Pancreas (tissue), 10 donors: ENCODE data around the gene DAP3. TPM values are rescaled to one million over a fixed set of nuclear protein-coding genes. Genes with fewer than 3 reads are reported as not detected.
"Not testable (repeated sequence)": the region's sequence is repeated elsewhere in the genome, so short reads cannot be mapped to it uniquely, and the experiment has no call there.

Experiments
- ATAC-seq, 4 donors: fragments of 200-7000 bp; cut with Tn5 transposase; one replicate each; pipeline versions ENCODE4 v1.8.0 to v1.9.1; 2020; ENCODE audit warnings: mild to moderate bottlenecking in 4 of 4, moderate library complexity in 4 of 4
- DNase-seq, 6 donors: peaks; one replicate each; pipeline ENCODE4 v3.0.0-alpha.2; 2020
- FAIRE-seq: peaks from 2 replicates; lab custom pipeline; 2012; peaks lifted over from hg19 to GRCh38; lab: Jason Lieb, UNC
- H3K27ac ChIP-seq, 4 donors: fragments of 200-600 bp; sonication (generic); 1 replicate in 3 of 4; 2 replicates in 1 of 4; pipeline versions ENCODE4 v1.5.0 to v1.8.0; 2020
- H3K27me3 ChIP-seq, 4 donors: fragments of 200-600 bp; one replicate each; pipeline ENCODE4 v1.8.0; 2021
- H3K36me3 ChIP-seq, 3 donors: fragments of 200-600 bp; sonication (generic) in 1 of 3; one replicate each; pipeline versions ENCODE4 v1.5.0 to v1.8.0; 2020 to 2021
- H3K4me1 ChIP-seq, 3 donors: fragments of 200-600 bp; one replicate each; pipeline ENCODE4 v1.8.0; 2021
- H3K4me3 ChIP-seq, 4 donors: fragments of 200-600 bp; sonication (generic) in 2 of 4; one replicate each; pipeline versions ENCODE4 v1.5.0 to v1.8.0; 2020 to 2021
- H3K9me3 ChIP-seq, 4 donors: fragments of 200-600 bp; one replicate each; pipeline ENCODE4 v1.8.0; 2021
- CTCF ChIP-seq, 4 donors: fragments of 200-600 bp; sonication (generic) in 3 of 4; IDR thresholded peaks; one replicate each; pipeline versions ENCODE4 v1.5.0 to v1.8.0; 2021; ENCODE audit warnings: antibody characterized with exemption in 4 of 4
- WGBS, 2 donors: extraction: QIAGEN DNeasy Blood & Tissue Kit; methylation state at CpG; one replicate each; pipeline ENCODE4 v1.1.7; 2013; 5-methylcytosine and 5-hydroxymethylcytosine counted together
- intact Hi-C, 3 donors: fragments of 100-400 bp; cut with DNase I; formaldehyde crosslinking; loops; one replicate each; pipeline versions ENCODE4 v1.11.1 to v1.14.2; 2022
- polyA plus RNA-seq, 2 donors: library from polyadenylated mRNA; stranded (reverse); fragments of 200-250 nt; gene quantifications; one replicate each; pipeline ENCODE4 v1.2.3, GENCODE V29; 2013
- total RNA-seq, 6 donors: library from RNA; stranded (reverse); fragmentation: NEBNext Ultra II Directional in 4 of 6; extraction: Animal tissue kit (Norgen Biotek cat#: 25700) in 4 of 6; gene quantifications; one replicate each; pipeline versions ENCODE4 v1.2.1 to v1.2.4, GENCODE V29; 2021 to 2023
- donor health status: healthy with polysubstance abuse.
- donor health status: DM: no; HTN: no; CAD: no; lungs with moderate emphysema.
- donor health status: DM: no; HTN: no; CAD: no.
- donor health status: control.
- donor health status: control.
- donor health status: Bipolar disorder and iron deficiency.
- donor health status: DM: yes; HTN: yes; CAD: no.
- donor health status: DM: no; HTN: no; CAD: no.
- donor health status: DM: no; HTN: no; CAD: no.
- donor health status: DM: yes; HTN: yes; CAD: no.

The DAP3 gene
- total and polyA plus RNA-seq, 8 donors, result 40.3 to 73.8 (median 51.8) TPM

- 2 to 7% methylated on average over 4 of the region's 4 CpGs for WGBS, 2 donors
- Histone ChIP-seq H3K4me3 (no peak overlapping the region), H3K36me3 (no peaks in the 10 kb centered on the region), H3K27me3 (no peaks in the 10 kb centered on the region), H3K9me3 (no peaks in the 10 kb centered on the region), H3K4me1 (peaks cover 6 to 24% (median 23%) of the 10 kb centered on the region in 3 donors), H3K27ac (peak overlapping the region; percentile 1 to 37 (median 22))
- intact Hi-C loops, result no loop called here
- FAIRE-seq (no peak), DNase-seq (peak in 2 of 6 donors; percentile 38 to 57), ATAC-seq (peak; percentile 77 to 90 (median 81))
- no peak for TF ChIP-seq CTCF (IDR thresholded peaks at IDR 0.05)
These were observed 6.2 kb downstream of the DAP3 start for GRCh38 chr1:155695072-155695471.

GRCh38 chr1:155695608-155696007, 6.7 kb downstream of the DAP3 start:
- no peak for TF ChIP-seq CTCF (IDR thresholded peaks at IDR 0.05)
- peaks cover 6 to 23% (median 19%) of the 10 kb centered on the region in 3 donors for H3K4me1 ChIP-seq
- ATAC-seq (peak in 3 of 4 donors; percentile 40 to 65 (median 56)), DNase-seq (no peak), FAIRE-seq (no peak)
- no peaks in the 10 kb centered on the region for H3K9me3 ChIP-seq
- WGBS, 2 donors, result 38 to 40% methylated on average over 3 of the region's 3 CpGs
- H3K27ac ChIP-seq, result peak overlapping the region in 3 of 4 donors; percentile 1 to 37 (median 33)
- no peak overlapping the region for H3K4me3 ChIP-seq
- H3K27me3 ChIP-seq, result no peaks in the 10 kb centered on the region
- intact Hi-C loops, result no loop called here
- H3K36me3 ChIP-seq, result no peaks in the 10 kb centered on the region

- TF ChIP-seq CTCF (IDR thresholded peaks at IDR 0.05), result no peak
- DNase-seq (no peak), ATAC-seq (no peak), FAIRE-seq (no peak)
- H3K4me3 ChIP-seq, result no peak overlapping the region
- H3K36me3 ChIP-seq, result no peaks in the 10 kb centered on the region
- H3K27ac ChIP-seq, result no peak overlapping the region
- intact Hi-C loops, result no loop called here
- no peaks in the 10 kb centered on the region for H3K27me3 ChIP-seq
- H3K9me3 ChIP-seq, result no peaks in the 10 kb centered on the region
- H3K4me1 ChIP-seq, result peaks cover 6 to 23% (median 15%) of the 10 kb centered on the region in 3 donors
These were observed 7.6 kb downstream of the DAP3 start for GRCh38 chr1:155696524-155696923.

- DNase-seq, result no peak
- TF ChIP-seq CTCF (IDR thresholded peaks at IDR 0.05), result no peak
- Histone ChIP-seq H3K9me3 (no peaks in the 10 kb centered on the region), H3K27ac (no peak overlapping the region), H3K36me3 (no peaks in the 10 kb centered on the region), H3K4me1 (peaks cover 6 to 23% (median 15%) of the 10 kb centered on the region in 3 donors), H3K4me3 (no peak overlapping the region), H3K27me3 (no peaks in the 10 kb centered on the region)
- ATAC-seq, result no peak
- intact Hi-C loops, result no loop called here
- no peak for FAIRE-seq
- WGBS, 2 donors, result 98% methylated on average over 10 of the region's 10 CpGs
These were observed 8.2 kb downstream of the DAP3 start for GRCh38 chr1:155697046-155697445.

- H3K36me3 ChIP-seq, H3K4me3 ChIP-seq, H3K27me3 ChIP-seq, H3K9me3 ChIP-seq, H3K27ac ChIP-seq, ATAC-seq, intact Hi-C loops, DNase-seq, FAIRE-seq: not testable (repeated sequence)
- WGBS, 2 donors, result 91 to 93% methylated on average over 11 of the region's 11 CpGs
- H3K4me1 ChIP-seq, result peaks cover 6 to 23% (median 15%) of the 10 kb centered on the region in 3 donors
These were observed 8.7 kb downstream of the DAP3 start for GRCh38 chr1:155697616-155698015.
